Ramos (cell line): ENCODE measurements around the gene COPS4.
"Not testable (repeated sequence)": the region's sequence is repeated elsewhere in the genome, so short reads cannot be mapped to it uniquely, and the experiment has no call there.

Source experiments
- in situ Hi-C: fragments of 300-500 bp; cut with MboI; formaldehyde crosslinking; loops from one replicate; pipeline ENCODE4 v1.14.3; 2022; ENCODE audit warnings: low sequenced_read_pairs; ENCODE audit not compliant: unreplicated experiment

Gene COPS4

GRCh38 chr4:83034630-83035494 is at the start of gene COPS4:
TSS of gene COPS4 (plus strand) at chr4:83035183. CDS start at chr4:83035225, 42 bp downstream.
- in situ Hi-C loops, result no loop called here

GRCh38 chr4:82987519-82987918 is 47.5 kb upstream of the COPS4 start:
- in situ Hi-C loops, result not testable (repeated sequence)

- in situ Hi-C loops, result no loop called here
Observed at GRCh38 chr4:82988323-82988832, 46.6 kb upstream of the COPS4 start.

GRCh38 chr4:82989575-82990429 is 45.2 kb upstream of the COPS4 start:
- in situ Hi-C loops, result no loop called here

- in situ Hi-C loops, result no loop called here
Observed at GRCh38 chr4:82994834-82995233, 40.1 kb upstream of the COPS4 start.

- in situ Hi-C loops, result no loop called here
Observed at GRCh38 chr4:82998898-82999297, 36.1 kb upstream of the COPS4 start.

- in situ Hi-C loops, result no loop called here
Observed at GRCh38 chr4:83002329-83002728, 32.7 kb upstream of the COPS4 start.

- in situ Hi-C loops, result not testable (repeated sequence)
Observed at GRCh38 chr4:83003044-83003791, 31.8 kb upstream of the COPS4 start.

GRCh38 chr4:83009529-83009928 is 25.5 kb upstream of the COPS4 start:
- in situ Hi-C loops, result no loop called here

GRCh38 chr4:83010111-83010521 is 24.9 kb upstream of the COPS4 start:
- in situ Hi-C loops, result no loop called here

GRCh38 chr4:83010522-83011318 is 24.3 kb upstream of the COPS4 start, which contains the start of gene LIN54:
TSS of gene LIN54 (minus strand) at chr4:83010823. CDS start at chr4:82984844, 25,979 bp downstream.
- in situ Hi-C loops, result no loop called here

GRCh38 chr4:83011689-83012199 is 23.2 kb upstream of the COPS4 start:
- in situ Hi-C loops, result no loop called here

- in situ Hi-C loops, result no loop called here
Observed at GRCh38 chr4:83012200-83012686, 22.7 kb upstream of the COPS4 start.

- in situ Hi-C loops, result no loop called here
Observed at GRCh38 chr4:83012687-83013419, 22.1 kb upstream of the COPS4 start.

- in situ Hi-C loops, result no loop called here
Observed at GRCh38 chr4:83013420-83013867, 21.5 kb upstream of the COPS4 start.

- in situ Hi-C loops, result no loop called here
Observed at GRCh38 chr4:83013902-83014301, 21.1 kb upstream of the COPS4 start.

- in situ Hi-C loops, result no loop called here
Observed at GRCh38 chr4:83019794-83020494, 15.0 kb upstream of the COPS4 start.
